H1 (cell line): ENCODE results near the gene PCNA. TPM values are rescaled to one million over a fixed set of nuclear protein-coding genes. Genes with fewer than 3 reads are reported as not detected.

Experiments used
- CTCF ChIA-PET: fragments of 300-600 bp; sonication (Branson Sonifier 250); formaldehyde crosslinking; loops from one replicate; lab custom pipeline; 2021; ENCODE audit not compliant: partially characterized antibody; lab: Charles Lee
- POLR2A ChIA-PET: fragments of 300-600 bp; sonication (Branson Sonifier 250); formaldehyde crosslinking; loops from one replicate; lab custom pipeline; 2021; ENCODE audit warnings: inconsistent platforms; ENCODE audit not compliant: partially characterized antibody; lab: Charles Lee
- DNase-seq, 2 experiments: peaks; one replicate each; pipeline versions ENCODE4 v3.0.0 to v3.0.0-alpha.2; 2010 to 2022; ENCODE audit warnings: low spot score in 2 of 2, low read depth in 1 of 2, mixed read lengths in 1 of 2
- FAIRE-seq: peaks from 2 replicates; lab custom pipeline; 2011; peaks lifted over from hg19 to GRCh38; lab: Jason Lieb, UNC
- H2AFZ ChIP-seq: 2 replicates; pipeline ENCODE4 v1.8.1; 2012; ENCODE audit warnings: low read length, inconsistent platforms
- H2AK5ac ChIP-seq: 2 replicates; pipeline ENCODE4 v1.6.1; 2013; ENCODE audit warnings: low read depth, low read length
- H2BK120ac ChIP-seq: replicated peaks from 2 replicates; pipeline ENCODE3; 2013; ENCODE audit warnings: low read depth, low read length, inconsistent platforms
- H2BK12ac ChIP-seq: 2 replicates; pipeline ENCODE4 v1.6.1; 2013; ENCODE audit warnings: low read depth, low read length
- H2BK15ac ChIP-seq: 2 replicates; pipeline ENCODE4 v1.6.1; 2013; ENCODE audit warnings: low read length
- H2BK20ac ChIP-seq: 2 replicates; pipeline ENCODE4 v1.6.1; 2013; ENCODE audit warnings: low read length
- H2BK5ac ChIP-seq: 2 replicates; pipeline ENCODE4 v1.6.1; 2013; ENCODE audit warnings: low read depth, low read length
- H3K14ac ChIP-seq: 2 replicates; pipeline ENCODE4 v1.6.1; 2013; ENCODE audit warnings: inconsistent platforms; ENCODE audit not compliant: insufficient read length
- H3K18ac ChIP-seq: 2 replicates; pipeline ENCODE4 v1.6.1; 2013; ENCODE audit warnings: low read length; ENCODE audit errors: extremely low read depth
- H3K23ac ChIP-seq: 2 replicates; pipeline ENCODE4 v1.6.1; 2013; ENCODE audit warnings: inconsistent platforms; ENCODE audit not compliant: insufficient read length
- H3K23me2 ChIP-seq: 2 replicates; pipeline ENCODE4 v1.6.1; 2013; ENCODE audit warnings: low read depth, low read length
- H3K27ac ChIP-seq: 2 replicates; pipeline ENCODE4 v1.6.1; 2011; ENCODE audit warnings: low read depth, low read length, inconsistent platforms
- H3K27me3 ChIP-seq, 4 experiments: replicated peaks in 1 of 4; 1 replicate in 1 of 4; 2 replicates in 3 of 4; pipeline versions ENCODE4 v1.6.1 to v1.8.1; 2011 to 2013; ENCODE audit warnings: low read length in 3 of 4, mild to moderate bottlenecking in 3 of 4, inconsistent platforms in 2 of 4, mixed read lengths in 2 of 4, moderate library complexity in 1 of 4; ENCODE audit not compliant: control insufficient read depth in 3 of 4, insufficient read depth in 3 of 4; ENCODE audit errors: extremely low read depth in 1 of 4
- H3K36me3 ChIP-seq, 4 experiments: 2 replicates each; pipeline versions ENCODE4 v1.6.1 to v1.8.1; 2011 to 2013; ENCODE audit warnings: mild to moderate bottlenecking in 4 of 4, low read length in 3 of 4, moderate library complexity in 2 of 4, control low read depth in 1 of 4, inconsistent platforms in 1 of 4; ENCODE audit not compliant: insufficient read depth in 4 of 4, control insufficient read depth in 2 of 4
- H3K4ac ChIP-seq: replicated peaks from 2 replicates; pipeline ENCODE3; 2013; ENCODE audit warnings: low read length, low read depth, mixed read lengths, inconsistent platforms; ENCODE audit not compliant: insufficient read length
- H3K4me1 ChIP-seq, 4 experiments: replicated peaks in 1 of 4; 1 replicate in 1 of 4; 2 replicates in 3 of 4; pipeline versions ENCODE4 v1.6.1 to v1.8.1; 2011 to 2013; ENCODE audit warnings: low read length in 3 of 4, inconsistent platforms in 2 of 4, mixed read lengths in 1 of 4; ENCODE audit not compliant: insufficient read depth in 4 of 4, control insufficient read depth in 3 of 4
- H3K4me2 ChIP-seq, 2 experiments: 2 replicates each; pipeline versions ENCODE4 v1.6.1 to v1.8.1; 2011 to 2013; ENCODE audit warnings: low read depth in 2 of 2, low read length in 2 of 2, control low read depth in 1 of 2, inconsistent platforms in 1 of 2, mild to moderate bottlenecking in 1 of 2; ENCODE audit not compliant: insufficient read depth in 1 of 2
- H3K4me3 ChIP-seq, 4 experiments: fragments of 200-600, 300-600 bp in 1 of 4; sonication (generic), shearing (Covaris generic), sonication (Bioruptor Twin) in 1 of 4; 2 replicates each; pipeline versions ENCODE4 v1.5.1 to v1.8.1; 2011 to 2016; ENCODE audit warnings: low read length in 4 of 4, low read depth in 3 of 4, control low read depth in 2 of 4, inconsistent platforms in 2 of 4, mild to moderate bottlenecking in 2 of 4, mixed read lengths in 1 of 4, moderate library complexity in 1 of 4; ENCODE audit not compliant: insufficient read depth in 2 of 4; ENCODE audit errors: extremely low read depth in 1 of 4
- H3K56ac ChIP-seq: replicated peaks from 2 replicates; pipeline ENCODE3; 2013; ENCODE audit warnings: low read depth, mild to moderate bottlenecking, mixed read lengths, low read length, inconsistent platforms; ENCODE audit not compliant: insufficient read length
- H3K79me1 ChIP-seq: 2 replicates; pipeline ENCODE4 v1.6.1; 2013; ENCODE audit warnings: low read depth, low read length, control low read depth
- H3K79me2 ChIP-seq, 2 experiments: 2 replicates each; pipeline versions ENCODE4 v1.6.1 to v1.8.1; 2012 to 2013; ENCODE audit warnings: low read length in 2 of 2, mild to moderate bottlenecking in 2 of 2, inconsistent platforms in 1 of 2; ENCODE audit not compliant: insufficient read depth in 2 of 2, control insufficient read depth in 1 of 2
- H3K9ac ChIP-seq, 4 experiments: replicated peaks in 1 of 4; 1 replicate in 1 of 4; 2 replicates in 3 of 4; pipeline versions ENCODE4 v1.6.1 to v1.8.1; 2011 to 2013; ENCODE audit warnings: low read depth in 3 of 4, low read length in 3 of 4, control low read depth in 2 of 4, mild to moderate bottlenecking in 2 of 4, moderate library complexity in 2 of 4, inconsistent platforms in 1 of 4; ENCODE audit errors: extremely low read depth in 1 of 4
- H3K9me3 ChIP-seq, 2 experiments: 2 replicates each; pipeline versions ENCODE4 v1.6.1 to v1.8.1; 2012 to 2013; ENCODE audit warnings: mild to moderate bottlenecking in 2 of 2, moderate library complexity in 2 of 2, control low read depth in 1 of 2, inconsistent platforms in 1 of 2, low read depth in 1 of 2, low read length in 1 of 2, mixed read lengths in 1 of 2; ENCODE audit not compliant: insufficient read depth in 2 of 2
- H4K20me1 ChIP-seq, 2 experiments: replicated peaks in 1 of 2; 2 replicates each; pipeline versions ENCODE3 to v1.8.1; 2011 to 2013; ENCODE audit warnings: inconsistent platforms in 2 of 2, low read length in 2 of 2, mild to moderate bottlenecking in 1 of 2; ENCODE audit not compliant: insufficient read depth in 2 of 2, control insufficient read depth in 1 of 2
- H4K5ac ChIP-seq: 2 replicates; pipeline ENCODE4 v1.6.1; 2013; ENCODE audit warnings: low read length, low read depth, mixed read lengths, inconsistent platforms; ENCODE audit not compliant: insufficient read length
- H4K8ac ChIP-seq: 2 replicates; pipeline ENCODE4 v1.8.0; 2013; ENCODE audit warnings: mild to moderate bottlenecking, moderate library complexity, low read length, inconsistent platforms; ENCODE audit not compliant: insufficient read depth; ENCODE audit errors: extremely low read depth
- H4K91ac ChIP-seq: replicated peaks from 2 replicates; pipeline ENCODE3; 2013; ENCODE audit warnings: low read length, mixed read lengths, inconsistent platforms; ENCODE audit not compliant: insufficient read length
- ATF2 ChIP-seq: IDR thresholded peaks from 2 replicates; pipeline ENCODE4 v1.6.1; 2012; ENCODE audit warnings: low read length, inconsistent platforms
- CBX5 ChIP-seq: fragments of 300-800, 300-1000 bp; sonication (generic); IDR thresholded peaks from 2 replicates; pipeline ENCODE4 v1.7.1; 2016; ENCODE audit warnings: antibody characterized with exemption, low read length, low read depth
- CBX8 ChIP-seq: fragments of 300-800, 300-1000 bp; sonication (generic); IDR thresholded peaks from 2 replicates; pipeline ENCODE4 v1.7.1; 2016; ENCODE audit warnings: low read depth, low read length, borderline replicate concordance
- CREB1 ChIP-seq: IDR thresholded peaks from 2 replicates; pipeline ENCODE4 v1.6.1; 2012; ENCODE audit warnings: inconsistent platforms
- E2F6 ChIP-seq: IDR thresholded peaks from 2 replicates; pipeline ENCODE4 v1.6.1; 2012; ENCODE audit warnings: inconsistent platforms
- EZH2 ChIP-seq: fragments of 200-600 bp; sonication (generic); IDR thresholded peaks from 2 replicates; pipeline ENCODE4 v1.7.1; 2012; ENCODE audit warnings: low read depth, mild to moderate bottlenecking, moderate library complexity, low read length, inconsistent platforms; ENCODE audit not compliant: severe bottlenecking
- JUN ChIP-seq: IDR thresholded peaks from 2 replicates; pipeline ENCODE4 v1.6.1; 2011; ENCODE audit warnings: low read depth, mild to moderate bottlenecking, improper control_type of control experiment, low read length
- NRF1 ChIP-seq: IDR thresholded peaks from 2 replicates; pipeline ENCODE4 v1.6.1; 2011; ENCODE audit warnings: mild to moderate bottlenecking, low read depth, low read length, improper control_type of control experiment
- PHF8 ChIP-seq: fragments of 200-600 bp; sonication (generic); conservative IDR thresholded peaks from 2 replicates; pipeline ENCODE4 v1.7.1; 2012; ENCODE audit warnings: low read depth, mild to moderate bottlenecking, inconsistent platforms, low read length, moderate library complexity
- RBBP5 ChIP-seq: IDR thresholded peaks from 2 replicates; pipeline ENCODE4 v1.7.1; 2012; ENCODE audit warnings: low read depth, mild to moderate bottlenecking, inconsistent platforms, low read length, moderate library complexity, borderline replicate concordance
- SIX5 ChIP-seq: IDR thresholded peaks from 2 replicates; pipeline ENCODE4 v1.6.1; 2011; ENCODE audit warnings: mild to moderate bottlenecking, low read depth, low read length
- SP4 ChIP-seq: IDR thresholded peaks from 2 replicates; pipeline ENCODE4 v1.6.1; 2012; ENCODE audit warnings: low read length, inconsistent platforms
- ZNF274 ChIP-seq: IDR thresholded peaks from 2 replicates; pipeline ENCODE4 v1.7.0; 2012; ENCODE audit warnings: low read length, borderline replicate concordance; ENCODE audit errors: extremely low read depth
- WGBS, 2 experiments: shearing (Covaris generic) in 1 of 2; methylation state at CpG; one replicate each; pipeline versions ENCODE4 v1.1.6 to v1.1.7; 2013 to 2015; ENCODE audit warnings: low lambda C conversion rate in 2 of 2, mixed read lengths in 2 of 2, inconsistent platforms in 1 of 2, low coverage in 1 of 2, missing lambda C conversion rate in 1 of 2; ENCODE audit not compliant: insufficient replicate concordance in 2 of 2, insufficient coverage in 1 of 2, insufficient read length in 1 of 2; ENCODE audit errors: extremely low coverage in 1 of 2, missing lambda C conversion rate in 1 of 2; 5-methylcytosine and 5-hydroxymethylcytosine counted together
- polyA plus RNA-seq, 7 experiments: library from polyadenylated mRNA; depleted of rRNA in 3 of 7; stranded (reverse) in 5 of 7; unstranded in 2 of 7; fragments of >200 nt in 5 of 7; fragments of 200-250 nt in 2 of 7; gene quantifications; 1 replicate in 5 of 7; 2 replicates in 1 of 7; 4 replicates in 1 of 7; pipeline versions ENCODE4 v1.2.1 to v1.2.3, GENCODE V29; 2011 to 2013; ENCODE audit warnings: missing spikeins in 2 of 7, mixed read lengths in 2 of 7
- total RNA-seq: library from RNA; stranded (reverse); fragmentation: NEBNext Ultra II Directional; extraction: Animal tissue kit (Norgen Biotek cat#: 25700); gene quantifications from 2 replicates; pipeline ENCODE4 v1.2.1, GENCODE V29; 2021

PCNA gene
- total and polyA plus RNA-seq, 2 of the 8 experiments (the other 6 are each of a cell fraction or from before 2014, with no cell fraction given), result 290 to 737 TPM

GRCh38 chr20:5143851-5144250 lies 24.1 kb upstream of the PCNA start:
- H3K4me1 ChIP-seq, result no peaks in the 10 kb centered on the region
- no peak overlapping the region for H4K91ac ChIP-seq
- H3K27me3 ChIP-seq, result no peaks in the 10 kb centered on the region
- H4K5ac ChIP-seq, result no peak overlapping the region
- no peak overlapping the region for H2BK20ac ChIP-seq
- no peak overlapping the region for H2AK5ac ChIP-seq
- H3K56ac ChIP-seq, result no peak overlapping the region
- no peak overlapping the region for H2BK5ac ChIP-seq
- POLR2A ChIA-PET, result no interaction called here
- no peak overlapping the region for H2BK120ac ChIP-seq
- H3K79me2 ChIP-seq, result peaks cover 2 to 75% of the 10 kb centered on the region in 2 experiments; a peak in 3 of 4 replicates
- H2BK12ac ChIP-seq, result no peak overlapping the region
- peaks cover 9% of the 10 kb centered on the region for H3K79me1 ChIP-seq
- CTCF ChIA-PET, result no interaction called here
- DNase-seq, result no peak
- H3K14ac ChIP-seq, result no peak overlapping the region
- no peak overlapping the region for H2AFZ ChIP-seq
- no peak overlapping the region for H3K23ac ChIP-seq
- FAIRE-seq, result no peak
- H2BK15ac ChIP-seq, result no peak overlapping the region
- no peaks in the 10 kb centered on the region for H3K9me3 ChIP-seq
- no peaks in the 10 kb centered on the region for H3K23me2 ChIP-seq
- no peak overlapping the region for H3K27ac ChIP-seq
- H3K36me3 ChIP-seq, result no peaks in the 10 kb centered on the region
- H4K8ac ChIP-seq, result no peak overlapping the region
- no peak overlapping the region for H3K9ac ChIP-seq
- no peak overlapping the region for H3K4me2 ChIP-seq
- H3K18ac ChIP-seq, result no peak overlapping the region
- no peak overlapping the region for H3K4me3 ChIP-seq
- 95% methylated on average over 5 of the region's 5 CpGs; no CpG with 5 or more reads in 1 of the 2 experiments for WGBS, 2 experiments
- peaks cover 7 to 9% of the 10 kb centered on the region in 2 experiments for H4K20me1 ChIP-seq
- no peak overlapping the region for H3K4ac ChIP-seq
- TF ChIP-seq SP4, result no peak
- TF ChIP-seq ATF2, result no peak
- TF ChIP-seq JUN, result no peak
- no peak for TF ChIP-seq CBX8
- TF ChIP-seq CREB1, result no peak
- no peak for TF ChIP-seq NRF1
- no peak for TF ChIP-seq CBX5
- no peak for TF ChIP-seq PHF8
- TF ChIP-seq SIX5, result no peak
- TF ChIP-seq RBBP5, result no peak
- TF ChIP-seq ZNF274, result no peak
- no peak for TF ChIP-seq EZH2
- no peak for TF ChIP-seq E2F6
